K562 (cell line): ENCODE measurements around the gene TRIM62.

Experiments
- FOXJ3 ChIP-seq: sonication (generic); formaldehyde crosslinking; IDR thresholded peaks from 2 replicates; pipeline ENCODE4 v1.4.0; 2020; ENCODE audit warnings: mild to moderate bottlenecking, missing genetic modification reagents
- POLR2A ChIP-seq: fragments of 450-650 bp; conservative IDR thresholded peaks from 2 replicates; pipeline ENCODE4 v1.6.1; 2016
- SMAD2 ChIP-seq: fragments of 150-350 bp; IDR thresholded peaks from 2 replicates; pipeline ENCODE4 v1.6.1; 2014; ENCODE audit warnings: low read depth, mild to moderate bottlenecking, low read length

DNA sequence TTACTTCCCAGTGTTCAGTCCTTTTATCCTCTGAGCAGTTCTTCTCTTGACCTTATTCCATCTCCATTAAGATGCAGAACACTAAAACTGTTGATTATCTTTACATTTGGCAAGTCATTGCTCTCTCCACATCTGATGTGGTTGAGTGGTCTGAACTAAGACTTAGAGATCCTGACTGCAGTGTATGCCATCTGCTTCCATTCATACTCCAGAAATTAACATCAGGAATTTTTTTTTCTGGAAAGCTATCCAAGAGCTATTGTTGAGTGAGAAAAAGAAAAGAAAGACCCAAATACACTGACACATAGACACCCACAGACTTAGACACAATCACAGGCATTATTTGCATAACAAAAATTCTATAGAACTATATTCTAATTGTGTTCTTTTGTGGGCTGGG lies 3.7 kb upstream of the TRIM62 start:
- TF ChIP-seq SMAD2, result no peak
- no peak for TF ChIP-seq FOXJ3 (CRISPR knock-in tag)
- TF ChIP-seq POLR2A, result no peak
